ENCODE results near the gene EEF1B2. TPM values are rescaled to one million over a fixed set of nuclear protein-coding genes. Genes with fewer than 3 reads are reported as not detected.

The EEF1B2 gene
- total RNA-seq, 1 experiment from 2014 or later = 611 TPM

DNA sequence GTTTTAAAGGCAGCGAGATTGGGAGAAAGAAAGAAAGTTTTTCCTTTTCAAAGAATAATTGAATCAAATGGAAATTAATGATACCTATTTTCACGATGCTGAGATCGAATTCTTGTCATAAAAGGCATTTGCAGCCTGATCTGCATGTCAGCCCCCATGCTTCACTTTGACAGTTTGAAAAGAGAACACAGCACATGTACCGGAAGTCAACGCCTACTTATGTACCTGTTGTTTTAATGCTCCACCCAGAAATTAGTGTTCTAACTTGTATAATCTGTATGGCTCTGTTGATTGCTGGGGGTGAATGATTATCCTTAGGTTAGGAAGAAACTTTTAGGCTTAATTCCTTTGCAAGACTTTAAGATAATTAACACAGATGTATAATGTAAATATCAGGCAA is 31.0 kb downstream of the EEF1B2 start (continued):
- TF ChIP-seq, protein P1, sequence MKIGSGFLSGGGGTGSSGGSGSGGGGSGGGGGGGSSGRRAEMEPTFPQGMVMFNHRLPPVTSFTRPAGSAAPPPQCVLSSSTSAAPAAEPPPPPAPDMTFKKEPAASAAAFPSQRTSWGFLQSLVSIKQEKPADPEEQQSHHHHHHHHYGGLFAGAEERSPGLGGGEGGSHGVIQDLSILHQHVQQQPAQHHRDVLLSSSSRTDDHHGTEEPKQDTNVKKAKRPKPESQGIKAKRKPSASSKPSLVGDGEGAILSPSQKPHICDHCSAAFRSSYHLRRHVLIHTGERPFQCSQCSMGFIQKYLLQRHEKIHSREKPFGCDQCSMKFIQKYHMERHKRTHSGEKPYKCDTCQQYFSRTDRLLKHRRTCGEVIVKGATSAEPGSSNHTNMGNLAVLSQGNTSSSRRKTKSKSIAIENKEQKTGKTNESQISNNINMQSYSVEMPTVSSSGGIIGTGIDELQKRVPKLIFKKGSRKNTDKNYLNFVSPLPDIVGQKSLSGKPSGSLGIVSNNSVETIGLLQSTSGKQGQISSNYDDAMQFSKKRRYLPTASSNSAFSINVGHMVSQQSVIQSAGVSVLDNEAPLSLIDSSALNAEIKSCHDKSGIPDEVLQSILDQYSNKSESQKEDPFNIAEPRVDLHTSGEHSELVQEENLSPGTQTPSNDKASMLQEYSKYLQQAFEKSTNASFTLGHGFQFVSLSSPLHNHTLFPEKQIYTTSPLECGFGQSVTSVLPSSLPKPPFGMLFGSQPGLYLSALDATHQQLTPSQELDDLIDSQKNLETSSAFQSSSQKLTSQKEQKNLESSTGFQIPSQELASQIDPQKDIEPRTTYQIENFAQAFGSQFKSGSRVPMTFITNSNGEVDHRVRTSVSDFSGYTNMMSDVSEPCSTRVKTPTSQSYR (CRISPR knock-in tag; IDR thresholded peaks at IDR 0.05) = no peak
- TF ChIP-seq GRHL2 (CRISPR knock-in tag; IDR thresholded peaks at IDR 0.05; ENCODE audit: insufficient replicate concordance, severe bottlenecking) (no peak), GABPB1 (CRISPR knock-in tag; IDR thresholded peaks at IDR 0.05) (no peak), TP53 (CRISPR knock-in tag; IDR thresholded peaks at IDR 0.05) (no peak), ATF6 (CRISPR knock-in tag; IDR thresholded peaks at IDR 0.05) (no peak)

DNA sequence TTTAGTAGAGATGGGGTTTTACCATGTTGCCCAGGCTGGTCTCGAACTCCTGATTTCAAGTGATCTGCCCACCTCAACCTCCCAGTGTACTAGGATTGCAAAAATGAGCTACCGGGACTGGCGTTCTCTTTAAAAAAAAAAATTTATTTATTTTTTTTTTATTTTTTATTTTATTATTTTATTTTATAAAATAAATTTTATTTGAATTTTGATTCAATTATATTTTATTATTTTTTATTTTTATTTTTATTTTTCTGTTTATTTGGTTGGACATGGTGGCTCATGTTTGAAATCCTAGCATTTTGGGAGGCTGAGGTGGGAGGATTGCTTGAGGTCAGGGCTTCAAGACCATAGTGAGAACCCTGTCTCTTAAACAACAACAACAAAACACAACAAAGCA is 32.5 kb downstream of the EEF1B2 start:
- Mint-ChIP-seq H3K9me3 (no peaks in the 10 kb centered on the region), H3K27ac (no peak overlapping the region), H3K4me1 (peaks cover 6% of the 10 kb centered on the region), H3K36me3 (no peaks in the 10 kb centered on the region), H3K27me3 (ENCODE audit: low read depth) (no peaks in the 10 kb centered on the region), H3K4me3 (no peak overlapping the region)
- ChIA-PET CTCF (no interaction called here), POLR2A (no interaction called here)
- ATAC-seq = no peak
- no peak for DNase-seq (ENCODE audit: low spot score)
- TF ChIP-seq HMGA2 (CRISPR knock-in tag; IDR thresholded peaks at IDR 0.05) = peak; percentile 99
- TF ChIP-seq NFYB (CRISPR knock-in tag; conservative IDR thresholded peaks at IDR 0.05; ENCODE audit: low read depth) = no peak

GRCh38 chr2:206193671-206194357 is 34.1 kb downstream of the EEF1B2 start:
- Mint-ChIP-seq H3K4me3 (no peak overlapping the region), H3K27ac (no peak overlapping the region), H3K9me3 (no peaks in the 10 kb centered on the region), H3K36me3 (no peaks in the 10 kb centered on the region), H3K27me3 (ENCODE audit: low read depth) (no peaks in the 10 kb centered on the region), H3K4me1 (peaks cover 6% of the 10 kb centered on the region)
- ChIA-PET CTCF (no interaction called here), POLR2A (interaction anchor here (0.5 kb wide), 1 partner anchor 31 kb away, joined by 5 read pairs; no protein-coding TSS in a partner anchor)
- ATAC-seq (no peak), DNase-seq (ENCODE audit: low spot score) (no peak)
- TF ChIP-seq NFATC4 (CRISPR knock-in tag; IDR thresholded peaks at IDR 0.05) (no peak), ESRRA (CRISPR knock-in tag; IDR thresholded peaks at IDR 0.05; ENCODE audit: borderline replicate concordance) (no peak), ETV6 (CRISPR knock-in tag; IDR thresholded peaks at IDR 0.05) (no peak), TCF7 (CRISPR knock-in tag; IDR thresholded peaks at IDR 0.05; ENCODE audit: low read depth) (no peak)

DNA sequence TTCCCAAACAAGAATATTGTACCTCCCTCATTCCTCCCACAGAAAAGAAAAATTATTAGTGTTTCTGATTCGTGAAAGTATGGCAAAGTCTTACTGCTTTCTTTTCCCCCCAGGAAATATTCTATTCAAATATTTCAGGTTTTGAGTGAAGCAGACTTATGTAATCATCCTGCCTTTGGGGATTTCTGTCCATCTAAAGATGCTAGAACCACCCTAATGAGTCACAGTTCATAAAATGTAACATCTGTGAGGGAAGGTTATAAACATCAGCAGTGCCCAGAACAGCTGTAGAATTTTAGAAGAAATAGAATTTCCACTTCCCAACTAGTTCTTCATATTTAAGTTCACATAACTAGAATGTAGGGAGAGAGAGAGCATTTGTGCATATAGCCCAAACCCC is 39.0 kb downstream of the EEF1B2 start:
- ChIA-PET POLR2A (no interaction called here), CTCF (no interaction called here)
- TF ChIP-seq FOXP4 (CRISPR knock-in tag; IDR thresholded peaks at IDR 0.05) (no peak), CREM (CRISPR knock-in tag; IDR thresholded peaks at IDR 0.05) (no peak), ATF1 (CRISPR knock-in tag; IDR thresholded peaks at IDR 0.05) (no peak)
- Mint-ChIP-seq H3K4me3 (no peak overlapping the region), H3K27ac (no peak overlapping the region), H3K9me3 (peaks cover 2% of the 10 kb centered on the region; the same call in 1 of the 2 replicates), H3K27me3 (ENCODE audit: low read depth) (no peaks in the 10 kb centered on the region), H3K36me3 (no peaks in the 10 kb centered on the region), H3K4me1 (peaks cover 19% of the 10 kb centered on the region)
- ATAC-seq = no peak
- no peak for DNase-seq (ENCODE audit: low spot score)

Data from WTC11 (cell line).